Activated CD8-positive, alpha-beta memory T cell treated with anti-CD3 and anti-CD28 coated beads, Interleukin-2, amount 10 ng/mL, durations not matched to agents 7 days and 5 days (primary cell): ENCODE results near the gene HLCS. TPM values are rescaled to one million over a fixed set of nuclear protein-coding genes. Genes with fewer than 3 reads are reported as not detected.

Experiments used
- ATAC-seq: fragments of 150-1000 bp; cut with Tn5 transposase; one replicate; pipeline ENCODE4 v1.10.0; 2021; ENCODE audit warnings: moderate library complexity
- CTCF ChIA-PET: fragments of 350-600 bp; sonication (Branson Sonifier 250); formaldehyde crosslinking; loops from one replicate; lab custom pipeline; 2021; ENCODE audit warnings: antibody characterized with exemption; lab: Charles Lee
- DNase-seq: peaks from one replicate; pipeline ENCODE4 v3.0.0-alpha.2; 2020
- H3K27ac Mint-ChIP-seq: one replicate; pipeline ENCODE4 v1.8.0; 2021; ENCODE audit warnings: mild to moderate bottlenecking, mixed read lengths
- H3K27me3 Mint-ChIP-seq: one replicate; pipeline ENCODE4 v1.8.0; 2021; ENCODE audit warnings: mixed read lengths
- H3K36me3 Mint-ChIP-seq: one replicate; pipeline ENCODE4 v1.8.0; 2021; ENCODE audit warnings: mild to moderate bottlenecking, mixed read lengths
- H3K4me1 Mint-ChIP-seq: one replicate; pipeline ENCODE4 v1.8.0; 2021; ENCODE audit warnings: mixed read lengths
- H3K4me3 Mint-ChIP-seq: one replicate; pipeline ENCODE4 v1.8.0; 2021; ENCODE audit warnings: mild to moderate bottlenecking, moderate library complexity, mixed read lengths
- H3K9me3 Mint-ChIP-seq: one replicate; pipeline ENCODE4 v1.8.0; 2022; ENCODE audit warnings: low read depth, mixed read lengths
- total RNA-seq, 2 experiments: library from RNA; stranded (reverse); gene quantifications; one replicate each; pipeline ENCODE4 v1.2.3, GENCODE V29; 2021

Gene HLCS
- total RNA-seq, 2 experiments from 2014 or later: 14.2 to 16.2 TPM

- Mint-ChIP-seq H3K4me1 (no peaks in the 10 kb centered on the region), H3K27ac (no peak overlapping the region), H3K27me3 (peaks cover 3% of the 10 kb centered on the region), H3K9me3 (no peaks in the 10 kb centered on the region), H3K36me3 (no peaks in the 10 kb centered on the region), H3K4me3 (no peak overlapping the region)
- CTCF ChIA-PET: no interaction called here
- ATAC-seq (no peak), DNase-seq (no peak)
These were observed 235.9 kb downstream of the HLCS start for GRCh38 chr21:36730291-36731281.

DNA sequence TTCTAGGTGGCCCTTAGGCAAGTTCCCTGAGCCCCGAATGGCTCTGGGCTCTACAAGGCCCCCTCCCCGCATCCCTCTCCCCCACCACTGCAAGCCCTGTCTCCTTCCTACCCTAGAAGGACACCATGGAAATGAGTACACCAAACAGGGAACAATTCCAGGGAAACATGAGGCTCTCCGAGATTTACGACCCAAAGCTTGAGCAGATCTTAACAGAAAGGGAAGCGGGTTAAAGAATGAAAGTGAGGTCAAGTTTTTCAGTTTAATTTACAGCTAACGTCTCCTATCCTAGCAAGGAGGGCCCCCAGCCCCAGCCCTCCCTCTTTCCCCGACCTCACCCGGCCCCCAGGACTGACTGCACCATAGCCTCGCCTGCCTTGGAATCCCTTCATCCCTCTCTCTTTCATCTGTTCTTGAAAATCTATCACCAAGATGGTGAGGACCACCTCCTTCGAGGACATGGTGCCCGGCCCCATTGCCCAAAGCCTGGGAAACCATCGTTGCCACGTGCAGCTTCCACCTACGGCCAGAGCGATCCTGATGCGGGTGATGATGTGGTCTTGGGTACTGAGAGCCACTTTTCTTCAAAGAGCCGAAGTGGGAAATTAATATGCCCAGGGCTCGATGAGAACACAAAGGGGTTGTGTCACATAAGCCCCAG lies 237.0 kb downstream of the HLCS start:
- peaks cover 3% of the 10 kb centered on the region for H3K27me3 Mint-ChIP-seq
- H3K36me3 Mint-ChIP-seq: no peaks in the 10 kb centered on the region
- CTCF ChIA-PET: no interaction called here
- no peaks in the 10 kb centered on the region for H3K4me1 Mint-ChIP-seq
- ATAC-seq (no peak), DNase-seq (no peak)
- H3K4me3 Mint-ChIP-seq: no peak overlapping the region
- H3K27ac Mint-ChIP-seq: no peak overlapping the region
- H3K9me3 Mint-ChIP-seq: no peaks in the 10 kb centered on the region

DNA sequence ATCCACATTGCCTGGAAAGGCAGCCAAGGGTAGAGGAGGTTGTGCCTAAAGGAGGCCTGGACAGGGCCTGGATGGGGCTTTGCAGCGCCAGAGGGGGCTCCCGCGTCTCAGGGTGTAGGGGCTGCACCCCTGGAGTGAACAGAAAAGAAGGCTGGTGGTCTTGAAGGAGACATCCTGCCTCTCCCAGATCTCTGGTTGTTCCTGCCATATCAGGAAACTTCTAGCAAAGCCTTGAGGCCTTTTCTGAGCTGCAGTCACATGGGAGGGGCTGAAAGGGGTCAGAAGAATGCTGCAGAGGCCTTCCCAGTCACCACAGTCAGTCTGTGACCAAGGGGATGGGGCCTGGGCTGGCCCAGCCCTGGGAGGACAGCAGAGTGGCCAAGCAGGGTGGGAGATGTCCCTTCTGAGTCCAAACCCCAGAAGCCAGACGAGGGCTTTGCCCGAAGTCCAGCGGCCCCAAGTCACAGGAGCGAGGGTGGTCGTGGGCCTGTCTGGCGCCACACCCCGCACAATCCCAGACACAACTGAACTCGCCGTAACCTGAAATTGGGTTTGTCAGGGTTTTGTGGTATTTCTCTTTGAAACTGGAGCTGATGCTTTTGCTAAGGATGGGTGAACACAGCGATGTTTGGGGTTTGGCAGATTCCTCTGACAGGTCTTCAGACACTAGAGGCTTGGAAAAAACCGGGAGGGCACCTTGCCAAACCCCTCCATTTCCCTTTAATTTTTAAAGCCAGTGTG lies 237.9 kb downstream of the HLCS start:
- H3K27ac Mint-ChIP-seq: no peak overlapping the region
- CTCF ChIA-PET: no interaction called here
- H3K4me3 Mint-ChIP-seq: no peak overlapping the region
- no peaks in the 10 kb centered on the region for H3K9me3 Mint-ChIP-seq
- H3K36me3 Mint-ChIP-seq: no peaks in the 10 kb centered on the region
- ATAC-seq (no peak), DNase-seq (no peak)
- H3K27me3 Mint-ChIP-seq: peaks cover 3% of the 10 kb centered on the region
- no peaks in the 10 kb centered on the region for H3K4me1 Mint-ChIP-seq

- no peak overlapping the region for H3K4me3 Mint-ChIP-seq
- ATAC-seq (no peak), DNase-seq (no peak)
- H3K9me3 Mint-ChIP-seq: no peaks in the 10 kb centered on the region
- H3K27ac Mint-ChIP-seq: no peak overlapping the region
- H3K27me3 Mint-ChIP-seq: peaks cover 3% of the 10 kb centered on the region
- H3K4me1 Mint-ChIP-seq: no peaks in the 10 kb centered on the region
- no peaks in the 10 kb centered on the region for H3K36me3 Mint-ChIP-seq
- CTCF ChIA-PET: interaction anchor here (0.9 kb wide), 1 partner anchor 9 kb away, joined by 3 read pairs; no protein-coding TSS in a partner anchor
These were observed 238.6 kb downstream of the HLCS start for GRCh38 chr21:36727866-36728265.

- CTCF ChIA-PET: no interaction called here
- Mint-ChIP-seq H3K36me3 (no peaks in the 10 kb centered on the region), H3K4me3 (no peak overlapping the region), H3K4me1 (no peaks in the 10 kb centered on the region), H3K27me3 (peaks cover 7% of the 10 kb centered on the region), H3K9me3 (no peaks in the 10 kb centered on the region), H3K27ac (no peak overlapping the region)
- no peak for DNase-seq
- no peak for ATAC-seq
These were observed 240.6 kb downstream of the HLCS start for GRCh38 chr21:36725793-36726386.

- DNase-seq (no peak), ATAC-seq (no peak)
- peaks cover 14% of the 10 kb centered on the region for H3K27me3 Mint-ChIP-seq
- no peaks in the 10 kb centered on the region for H3K9me3 Mint-ChIP-seq
- CTCF ChIA-PET: no interaction called here
- H3K36me3 Mint-ChIP-seq: no peaks in the 10 kb centered on the region
- H3K27ac Mint-ChIP-seq: no peak overlapping the region
- H3K4me3 Mint-ChIP-seq: no peak overlapping the region
- H3K4me1 Mint-ChIP-seq: no peaks in the 10 kb centered on the region
These were observed 241.8 kb downstream of the HLCS start for GRCh38 chr21:36724660-36725059.

DNA sequence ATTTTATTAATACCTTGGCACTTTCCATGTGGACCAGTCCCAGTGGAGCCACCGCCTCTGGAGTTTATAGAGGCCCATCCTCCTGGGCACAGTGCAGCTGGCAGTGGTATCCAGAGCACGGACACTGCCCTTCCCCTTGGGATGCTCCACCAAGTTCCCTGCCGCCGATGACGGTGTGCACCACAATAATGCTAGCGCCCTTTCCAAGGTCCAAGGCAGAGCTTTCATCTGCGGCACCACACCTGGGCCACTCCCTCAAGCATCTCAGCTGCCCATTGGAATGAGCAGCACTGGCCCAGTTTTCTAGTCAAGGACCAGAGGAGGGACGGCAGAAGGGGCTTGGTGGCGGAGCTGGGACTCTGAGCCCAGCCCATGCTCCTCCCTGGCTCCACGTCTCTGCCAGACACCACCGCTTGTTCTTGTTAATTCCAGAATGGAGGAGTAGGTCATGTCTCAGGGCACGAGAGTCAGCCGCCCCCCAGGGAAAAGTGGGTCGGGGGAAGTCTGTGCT lies 243.0 kb downstream of the HLCS start:
- Mint-ChIP-seq H3K4me1 (no peaks in the 10 kb centered on the region), H3K4me3 (no peak overlapping the region), H3K36me3 (no peaks in the 10 kb centered on the region), H3K27ac (no peak overlapping the region), H3K9me3 (no peaks in the 10 kb centered on the region), H3K27me3 (peaks cover 14% of the 10 kb centered on the region)
- no peak for DNase-seq
- CTCF ChIA-PET: no interaction called here
- ATAC-seq: no peak

GRCh38 chr21:36722370-36723368 lies 243.8 kb downstream of the HLCS start:
- CTCF ChIA-PET: no interaction called here
- Mint-ChIP-seq H3K27ac (no peak overlapping the region), H3K4me1 (no peaks in the 10 kb centered on the region), H3K36me3 (no peaks in the 10 kb centered on the region), H3K9me3 (no peaks in the 10 kb centered on the region), H3K27me3 (peaks cover 16% of the 10 kb centered on the region), H3K4me3 (no peak overlapping the region)
- ATAC-seq (no peak), DNase-seq (no peak)

- Mint-ChIP-seq H3K36me3 (no peaks in the 10 kb centered on the region), H3K9me3 (no peaks in the 10 kb centered on the region), H3K27me3 (peaks cover 16% of the 10 kb centered on the region), H3K4me3 (no peak overlapping the region), H3K27ac (no peak overlapping the region), H3K4me1 (no peaks in the 10 kb centered on the region)
- CTCF ChIA-PET: no interaction called here
- DNase-seq (no peak), ATAC-seq (no peak)
These were observed 244.7 kb downstream of the HLCS start for GRCh38 chr21:36721817-36722216.

DNA sequence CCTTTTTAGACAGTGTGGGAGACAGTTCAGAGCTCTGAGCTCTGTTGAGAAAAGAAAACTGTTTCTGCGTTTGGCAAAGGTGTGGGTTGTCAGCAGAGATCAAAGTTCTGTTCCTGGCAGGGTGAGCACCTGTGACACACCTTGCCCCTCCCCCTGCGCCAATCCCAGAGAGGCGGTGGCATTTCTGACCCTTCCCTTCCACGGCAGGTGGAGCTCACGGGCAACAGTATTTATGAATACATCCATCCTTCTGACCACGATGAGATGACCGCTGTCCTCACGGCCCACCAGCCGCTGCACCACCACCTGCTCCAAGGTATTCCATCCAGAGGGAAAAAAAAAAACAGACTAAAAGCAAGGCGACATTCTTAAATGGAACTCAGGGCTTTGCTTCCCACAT lies 246.9 kb downstream of the HLCS start:
- H3K4me3 Mint-ChIP-seq: no peak overlapping the region
- H3K9me3 Mint-ChIP-seq: no peaks in the 10 kb centered on the region
- no peak overlapping the region for H3K27ac Mint-ChIP-seq
- H3K4me1 Mint-ChIP-seq: no peaks in the 10 kb centered on the region
- DNase-seq (no peak), ATAC-seq (no peak)
- peaks cover 36% of the 10 kb centered on the region for H3K27me3 Mint-ChIP-seq
- CTCF ChIA-PET: no interaction called here
- no peaks in the 10 kb centered on the region for H3K36me3 Mint-ChIP-seq

- peaks cover 42% of the 10 kb centered on the region for H3K27me3 Mint-ChIP-seq
- CTCF ChIA-PET: no interaction called here
- H3K36me3 Mint-ChIP-seq: no peaks in the 10 kb centered on the region
These were observed 247.4 kb downstream of the HLCS start for GRCh38 chr21:36718951-36719501.

GRCh38 chr21:36717976-36718375 lies 248.5 kb downstream of the HLCS start:
- DNase-seq (no peak), ATAC-seq (no peak)
- CTCF ChIA-PET: no interaction called here
- no peak overlapping the region for H3K27ac Mint-ChIP-seq
- no peaks in the 10 kb centered on the region for H3K36me3 Mint-ChIP-seq
- peaks cover 52% of the 10 kb centered on the region for H3K27me3 Mint-ChIP-seq
- no peaks in the 10 kb centered on the region for H3K4me1 Mint-ChIP-seq
- H3K9me3 Mint-ChIP-seq: no peaks in the 10 kb centered on the region
- H3K4me3 Mint-ChIP-seq: no peak overlapping the region

More at GRCh38 chr21:36718951-36719501, 247.4 kb downstream of the HLCS start:
- H3K9me3 Mint-ChIP-seq: no peaks in the 10 kb centered on the region
- no peak for DNase-seq
- no peak overlapping the region for H3K27ac Mint-ChIP-seq
- no peaks in the 10 kb centered on the region for H3K4me1 Mint-ChIP-seq
- no peak for ATAC-seq
- H3K4me3 Mint-ChIP-seq: no peak overlapping the region
